B cell (primary cell): Measurements from ENCODE around the gene H3-3A. TPM values are rescaled to one million over a fixed set of nuclear protein-coding genes. Genes with fewer than 3 reads are reported as not detected.

Source experiments
- ATAC-seq: fragments of 200-7000 bp; cut with Tn5 transposase; one replicate; pipeline ENCODE4 v1.10.0; 2021; ENCODE audit warnings: low read depth, mild to moderate bottlenecking, moderate number of reproducible peaks, moderate library complexity
- CTCF ChIA-PET: fragments of 350-600 bp; sonication (Branson Sonifier 250); formaldehyde crosslinking; loops from one replicate; lab custom pipeline; 2021; ENCODE audit warnings: antibody characterized with exemption, inconsistent platforms; lab: Charles Lee
- POLR2A ChIA-PET: fragments of 350-600 bp; sonication (Branson Sonifier 250); formaldehyde crosslinking; loops from one replicate; lab custom pipeline; 2021; ENCODE audit warnings: antibody characterized with exemption; lab: Charles Lee
- DNase-seq: peaks from one replicate; pipeline ENCODE4 v3.0.0; 2013
- H2AFZ ChIP-seq: 2 replicates; pipeline ENCODE4 v1.6.1; 2012; ENCODE audit warnings: mild to moderate bottlenecking, low read depth, low read length; ENCODE audit not compliant: insufficient read depth, poor library complexity, severe bottlenecking
- H3K27ac ChIP-seq, 2 donors: 1 replicate in 1 of 2; 2 replicates in 1 of 2; pipeline ENCODE4 v1.5.1; 2012 to 2013; ENCODE audit warnings: low read length in 2 of 2, mild to moderate bottlenecking in 2 of 2, moderate library complexity in 1 of 2
- H3K27me3 ChIP-seq, 4 experiments: fragments of 200-600 bp in 1 of 4; sonication (generic) in 1 of 4; replicated peaks in 1 of 4; 1 replicate in 2 of 4; 2 replicates in 2 of 4; pipeline versions ENCODE4 v1.6.1 to v1.7.0; 2013 to 2016; ENCODE audit warnings: low read length in 3 of 4, mild to moderate bottlenecking in 2 of 4, mixed read lengths in 1 of 4, moderate library complexity in 1 of 4; ENCODE audit not compliant: insufficient read depth in 4 of 4, control insufficient read depth in 3 of 4; ENCODE audit errors: control extremely low read depth in 1 of 4
- H3K36me3 ChIP-seq, 2 experiments: replicated peaks in 1 of 2; 1 replicate in 1 of 2; 2 replicates in 1 of 2; pipeline versions ENCODE4 v1.6.1 to v1.7.1; 2013; ENCODE audit warnings: low read length in 1 of 2; ENCODE audit not compliant: insufficient read depth in 2 of 2, control insufficient read depth in 1 of 2; ENCODE audit errors: control extremely low read depth in 1 of 2, extremely low read depth in 1 of 2
- H3K4me1 ChIP-seq, 2 donors: fragments of 200-600 bp in 1 of 2; sonication (generic) in 1 of 2; 1 replicate in 1 of 2; 2 replicates in 1 of 2; pipeline versions ENCODE4 v1.5.1 to v1.6.1; 2013 to 2017; ENCODE audit warnings: low read length in 2 of 2; ENCODE audit not compliant: control insufficient read depth in 2 of 2, insufficient read depth in 2 of 2
- H3K4me2 ChIP-seq: replicated peaks from 2 replicates; pipeline ENCODE3; 2012; ENCODE audit warnings: mild to moderate bottlenecking, low read depth, low read length; ENCODE audit not compliant: poor library complexity, severe bottlenecking
- H3K4me3 ChIP-seq, 5 experiments: fragments of 200-600 bp in 1 of 5; sonication (generic) in 1 of 5; 1 replicate in 3 of 5; 2 replicates in 2 of 5; pipeline versions ENCODE4 v1.5.1 to v1.7.0; 2011 to 2016; ENCODE audit warnings: low read length in 4 of 5, mild to moderate bottlenecking in 4 of 5, low read depth in 2 of 5, control low read depth in 1 of 5, moderate library complexity in 1 of 5; ENCODE audit not compliant: insufficient read depth in 1 of 5; ENCODE audit errors: control extremely low read depth in 1 of 5, extremely low read depth in 1 of 5
- H3K79me2 ChIP-seq: fragments of 200-600 bp; sonication (generic); one replicate; pipeline ENCODE4 v1.6.0; 2016; ENCODE audit warnings: low read length; ENCODE audit not compliant: control insufficient read depth, insufficient read depth
- H3K9ac ChIP-seq: fragments of 200-600 bp; sonication (generic); 2 replicates; pipeline ENCODE4 v1.6.1; 2017; ENCODE audit warnings: mild to moderate bottlenecking, low read length, moderate library complexity
- H3K9me3 ChIP-seq, 3 donors: one replicate each; pipeline versions ENCODE4 v1.6.1 to v1.7.1; 2013; ENCODE audit warnings: low read length in 2 of 3; ENCODE audit not compliant: control insufficient read depth in 2 of 3, insufficient read depth in 1 of 3; ENCODE audit errors: control extremely low read depth in 1 of 3
- H4K20me1 ChIP-seq: 2 replicates; pipeline ENCODE4 v1.6.0; 2012; ENCODE audit warnings: mild to moderate bottlenecking, low read length; ENCODE audit not compliant: insufficient read depth, control insufficient read depth, poor library complexity, severe bottlenecking
- H3K27ac Mint-ChIP-seq: one replicate; pipeline ENCODE4 v1.8.0; 2021; ENCODE audit warnings: mixed read lengths
- H3K27me3 Mint-ChIP-seq: one replicate; pipeline ENCODE4 v1.8.0; 2021; ENCODE audit warnings: mixed read lengths
- H3K4me1 Mint-ChIP-seq: one replicate; pipeline ENCODE4 v1.8.0; 2021; ENCODE audit warnings: mixed read lengths
- H3K4me3 Mint-ChIP-seq: one replicate; pipeline ENCODE4 v1.8.0; 2021; ENCODE audit warnings: mixed read lengths
- H3K9me3 Mint-ChIP-seq: one replicate; pipeline ENCODE4 v1.8.0; 2022; ENCODE audit warnings: mixed read lengths; ENCODE audit not compliant: insufficient read depth
- EZH2 ChIP-seq: IDR thresholded peaks from 2 replicates; pipeline ENCODE4 v1.6.1; 2012; ENCODE audit warnings: borderline replicate concordance, low read depth, mild to moderate bottlenecking, moderate library complexity, low read length; ENCODE audit not compliant: insufficient read depth, poor library complexity, severe bottlenecking
- WGBS: methylation state at CpG from one replicate; pipeline ENCODE4 v1.1.5; 2013; ENCODE audit warnings: missing lambda C conversion rate; ENCODE audit not compliant: insufficient coverage; 5-methylcytosine and 5-hydroxymethylcytosine counted together
- intact Hi-C: fragments of 100-400 bp; cut with micrococcal nuclease; formaldehyde crosslinking; loops from one replicate; pipeline ENCODE4 v1.10.0; 2022
- polyA plus RNA-seq: library from polyadenylated mRNA; depleted of rRNA; stranded (reverse); fragments of >200 nt; gene quantifications from 2 replicates; pipeline ENCODE4 v1.2.3, GENCODE V29; 2012
- total RNA-seq, 2 donors: library from RNA; stranded (reverse); fragments of 120-200 nt in 1 of 2; gene quantifications; 1 replicate in 1 of 2; 2 replicates in 1 of 2; pipeline versions ENCODE4 v1.2.3 to v1.2.4, GENCODE V29; 2013 to 2022
- TF ChIP-seq, protein P1 (sequence below): fragments of 200-600 bp; IDR thresholded peaks from one replicate; pipeline ENCODE4 v1.8.0; 2022; ENCODE audit warnings: antibody characterized with exemption, mild to moderate bottlenecking

H3-3A gene
- total and polyA plus RNA-seq, 2 donors (not counting 1 experiment from before 2014, with no cell fraction given): 349 to 561 TPM

GRCh38 chr1:226044514-226045101, 17.9 kb upstream of the H3-3A start:
- WGBS: 100% methylated on average over 2 of the region's 4 CpGs
- Histone ChIP-seq H3K4me2 (no peak overlapping the region), H3K27ac (no peak overlapping the region), H3K4me1 (no peaks in the 10 kb centered on the region), H3K27me3 (no peaks in the 10 kb centered on the region), H3K4me3 (no peak overlapping the region), H2AFZ (no peak overlapping the region), H3K9me3 (no peaks in the 10 kb centered on the region), H3K36me3 (no peaks in the 10 kb centered on the region), H3K9ac (no peak overlapping the region), H3K79me2 (no peaks in the 10 kb centered on the region), H4K20me1 (no peaks in the 10 kb centered on the region)
- TF ChIP-seq, protein P1, sequence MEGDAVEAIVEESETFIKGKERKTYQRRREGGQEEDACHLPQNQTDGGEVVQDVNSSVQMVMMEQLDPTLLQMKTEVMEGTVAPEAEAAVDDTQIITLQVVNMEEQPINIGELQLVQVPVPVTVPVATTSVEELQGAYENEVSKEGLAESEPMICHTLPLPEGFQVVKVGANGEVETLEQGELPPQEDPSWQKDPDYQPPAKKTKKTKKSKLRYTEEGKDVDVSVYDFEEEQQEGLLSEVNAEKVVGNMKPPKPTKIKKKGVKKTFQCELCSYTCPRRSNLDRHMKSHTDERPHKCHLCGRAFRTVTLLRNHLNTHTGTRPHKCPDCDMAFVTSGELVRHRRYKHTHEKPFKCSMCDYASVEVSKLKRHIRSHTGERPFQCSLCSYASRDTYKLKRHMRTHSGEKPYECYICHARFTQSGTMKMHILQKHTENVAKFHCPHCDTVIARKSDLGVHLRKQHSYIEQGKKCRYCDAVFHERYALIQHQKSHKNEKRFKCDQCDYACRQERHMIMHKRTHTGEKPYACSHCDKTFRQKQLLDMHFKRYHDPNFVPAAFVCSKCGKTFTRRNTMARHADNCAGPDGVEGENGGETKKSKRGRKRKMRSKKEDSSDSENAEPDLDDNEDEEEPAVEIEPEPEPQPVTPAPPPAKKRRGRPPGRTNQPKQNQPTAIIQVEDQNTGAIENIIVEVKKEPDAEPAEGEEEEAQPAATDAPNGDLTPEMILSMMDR: no peak
- TF ChIP-seq EZH2: no peak
- Mint-ChIP-seq H3K27ac (no peak overlapping the region), H3K4me3 (no peak overlapping the region), H3K27me3 (no peaks in the 10 kb centered on the region), H3K9me3 (no peaks in the 10 kb centered on the region), H3K4me1 (peaks cover 2% of the 10 kb centered on the region)
- DNase-seq: no peak
- CTCF ChIA-PET: no interaction called here
- intact Hi-C loops: no loop called here
- ATAC-seq: no peak
- POLR2A ChIA-PET: interaction anchor here (0.6 kb wide), 1 partner anchor 15 kb away, joined by 4 read pairs; no protein-coding TSS in a partner anchor

GRCh38 chr1:226046240-226046639, 16.3 kb upstream of the H3-3A start:
- intact Hi-C loops: no loop called here
- Histone ChIP-seq H3K4me3 (no peak overlapping the region), H3K27ac (no peak overlapping the region), H3K36me3 (no peaks in the 10 kb centered on the region), H3K4me1 (no peaks in the 10 kb centered on the region), H3K9me3 (no peaks in the 10 kb centered on the region), H3K27me3 (no peaks in the 10 kb centered on the region), H3K4me2 (no peak overlapping the region), H4K20me1 (no peaks in the 10 kb centered on the region), H3K79me2 (no peaks in the 10 kb centered on the region), H2AFZ (no peak overlapping the region), H3K9ac (no peak overlapping the region)
- 98% methylated on average over 4 of the region's 6 CpGs for WGBS
- DNase-seq (no peak), ATAC-seq (no peak)
- Mint-ChIP-seq H3K4me1 (peaks cover 2% of the 10 kb centered on the region), H3K4me3 (no peak overlapping the region), H3K27ac (no peak overlapping the region), H3K9me3 (no peaks in the 10 kb centered on the region), H3K27me3 (no peaks in the 10 kb centered on the region)
- CTCF ChIA-PET: no interaction called here
- TF ChIP-seq EZH2: no peak
- POLR2A ChIA-PET: no interaction called here
